Caco-2 (cell line): ENCODE results near the gene PCBP3. TPM values are rescaled to one million over a fixed set of nuclear protein-coding genes. Genes with fewer than 3 reads are reported as not detected.

Experiments
- BruUV-seq: library from RNA; stranded (reverse); fragments of 400-500 nt; replicated peaks from 2 replicates; lab custom pipeline; 2021; lab: Mats Ljungman, UMichigan
- CTCF ChIA-PET: fragments of 300-600 bp; sonication (Branson Sonifier 250); formaldehyde crosslinking; loops from one replicate; lab custom pipeline; 2022; ENCODE audit warnings: antibody characterized with exemption; lab: Charles Lee
- POLR2A ChIA-PET: fragments of 300-600 bp; sonication (Branson Sonifier 250); formaldehyde crosslinking; loops from one replicate; lab custom pipeline; 2022; ENCODE audit warnings: antibody characterized with exemption; lab: Charles Lee
- DNase-seq, 2 experiments: peaks; one replicate each; pipeline versions ENCODE4 v3.0.0 to v3.0.0-alpha.2; 2020 to 2022
- H3K27me3 ChIP-seq: replicated peaks from 2 replicates; pipeline ENCODE4 v1.6.0; 2011; ENCODE audit warnings: low read length; ENCODE audit not compliant: control insufficient read depth, insufficient read depth
- H3K36me3 ChIP-seq: 2 replicates; pipeline ENCODE4 v1.5.1; 2011; ENCODE audit warnings: low read length; ENCODE audit not compliant: control insufficient read depth, insufficient read depth
- H3K4me1 ChIP-seq: fragments of 250-450 bp; sonication (Bioruptor Pico); 2 replicates; pipeline ENCODE4 v1.5.1; 2020; ENCODE audit warnings: mild to moderate bottlenecking
- H3K4me3 ChIP-seq: 2 replicates; pipeline ENCODE4 v1.5.1; 2011; ENCODE audit warnings: low read depth, mild to moderate bottlenecking, control low read depth, low read length
- H3K9me3 ChIP-seq: fragments of 250-450 bp; sonication (Bioruptor Pico); 2 replicates; pipeline ENCODE4 v1.5.1; 2020; ENCODE audit warnings: mild to moderate bottlenecking, moderate library complexity
- H3K27ac Mint-ChIP-seq: one replicate; pipeline ENCODE4 v1.8.0; 2022; ENCODE audit warnings: mixed read lengths; ENCODE audit not compliant: unreplicated experiment
- H3K27me3 Mint-ChIP-seq: one replicate; pipeline ENCODE4 v1.8.0; 2022; ENCODE audit warnings: mixed read lengths; ENCODE audit not compliant: insufficient read depth, unreplicated experiment
- H3K36me3 Mint-ChIP-seq: one replicate; pipeline ENCODE4 v1.8.0; 2022; ENCODE audit warnings: mild to moderate bottlenecking, mixed read lengths; ENCODE audit not compliant: insufficient read depth, unreplicated experiment
- H3K4me1 Mint-ChIP-seq: one replicate; pipeline ENCODE4 v1.8.0; 2022; ENCODE audit warnings: low read depth, mixed read lengths; ENCODE audit not compliant: unreplicated experiment
- H3K4me3 Mint-ChIP-seq: one replicate; pipeline ENCODE4 v1.8.0; 2022; ENCODE audit warnings: mild to moderate bottlenecking, moderate library complexity, mixed read lengths; ENCODE audit not compliant: unreplicated experiment
- H3K9me3 Mint-ChIP-seq: one replicate; pipeline ENCODE4 v1.8.0; 2022; ENCODE audit warnings: mixed read lengths; ENCODE audit not compliant: unreplicated experiment
- intact Hi-C: fragments of 100-400 bp; cut with micrococcal nuclease; formaldehyde crosslinking; loops from one replicate; pipeline ENCODE4 v1.10.0; 2022; ENCODE audit not compliant: unreplicated experiment
- total RNA-seq: library from RNA; stranded (reverse); gene quantifications from 2 replicates; pipeline ENCODE4 v1.2.3, GENCODE V29; 2022
- TF ChIP-seq, protein P1 (sequence below), 2 experiments: fragments of 200-600 bp in 1 of 2; IDR thresholded peaks; 1 replicate in 1 of 2; 2 replicates in 1 of 2; pipeline versions ENCODE4 v1.5.1 to v1.8.0; 2011 to 2022; ENCODE audit warnings: antibody characterized with exemption in 1 of 2, control low read depth in 1 of 2, inconsistent platforms in 1 of 2, low read depth in 1 of 2, low read length in 1 of 2, mild to moderate bottlenecking in 1 of 2, moderate library complexity in 1 of 2; ENCODE audit not compliant: insufficient read depth in 1 of 2, severe bottlenecking in 1 of 2, unreplicated experiment in 1 of 2

Gene PCBP3
- total RNA-seq, 1 experiment from 2014 or later, result 0.75 TPM

DNA sequence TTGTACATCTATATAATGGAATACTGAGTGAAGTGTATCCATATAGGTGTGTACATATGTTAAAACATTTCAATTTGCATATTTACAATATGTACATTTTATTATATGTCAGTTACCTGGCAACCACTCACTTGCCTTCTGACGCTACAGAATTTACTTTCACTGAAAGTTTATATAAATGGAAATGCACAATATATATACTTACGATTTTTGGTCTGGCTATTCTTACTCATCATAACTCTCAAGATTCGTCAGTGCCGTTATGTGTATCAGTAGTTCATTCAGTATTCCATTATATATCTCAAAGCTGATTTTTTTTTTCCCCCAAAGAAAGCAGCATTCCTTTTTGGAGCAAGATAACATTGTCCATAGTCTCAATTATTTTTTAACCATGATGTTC is 138.2 kb downstream of the PCBP3 start:
- H3K36me3 ChIP-seq, result no peaks in the 10 kb centered on the region
- ChIA-PET CTCF (no interaction called here), POLR2A (no interaction called here)
- no TSS peak for BruUV-seq
- H3K27me3 ChIP-seq, result no peaks in the 10 kb centered on the region
- peaks cover 16% of the 10 kb centered on the region for H3K27me3 Mint-ChIP-seq
- intact Hi-C loops, result no loop called here
- peaks cover 17% of the 10 kb centered on the region for H3K9me3 Mint-ChIP-seq
- H3K4me1 ChIP-seq, result no peaks in the 10 kb centered on the region
- no peak overlapping the region for H3K4me3 Mint-ChIP-seq
- TF ChIP-seq, protein P1, sequence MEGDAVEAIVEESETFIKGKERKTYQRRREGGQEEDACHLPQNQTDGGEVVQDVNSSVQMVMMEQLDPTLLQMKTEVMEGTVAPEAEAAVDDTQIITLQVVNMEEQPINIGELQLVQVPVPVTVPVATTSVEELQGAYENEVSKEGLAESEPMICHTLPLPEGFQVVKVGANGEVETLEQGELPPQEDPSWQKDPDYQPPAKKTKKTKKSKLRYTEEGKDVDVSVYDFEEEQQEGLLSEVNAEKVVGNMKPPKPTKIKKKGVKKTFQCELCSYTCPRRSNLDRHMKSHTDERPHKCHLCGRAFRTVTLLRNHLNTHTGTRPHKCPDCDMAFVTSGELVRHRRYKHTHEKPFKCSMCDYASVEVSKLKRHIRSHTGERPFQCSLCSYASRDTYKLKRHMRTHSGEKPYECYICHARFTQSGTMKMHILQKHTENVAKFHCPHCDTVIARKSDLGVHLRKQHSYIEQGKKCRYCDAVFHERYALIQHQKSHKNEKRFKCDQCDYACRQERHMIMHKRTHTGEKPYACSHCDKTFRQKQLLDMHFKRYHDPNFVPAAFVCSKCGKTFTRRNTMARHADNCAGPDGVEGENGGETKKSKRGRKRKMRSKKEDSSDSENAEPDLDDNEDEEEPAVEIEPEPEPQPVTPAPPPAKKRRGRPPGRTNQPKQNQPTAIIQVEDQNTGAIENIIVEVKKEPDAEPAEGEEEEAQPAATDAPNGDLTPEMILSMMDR (IDR thresholded peaks at IDR 0.05; ENCODE audit: insufficient read depth in 1 of 2, low read depth in 1 of 2, low read length in 1 of 2, severe bottlenecking in 1 of 2, unreplicated experiment in 1 of 2), result no peak
- H3K9me3 ChIP-seq, result peaks cover 5% of the 10 kb centered on the region
- no peak overlapping the region for H3K27ac Mint-ChIP-seq
- no peaks in the 10 kb centered on the region for H3K4me1 Mint-ChIP-seq
- DNase-seq, result no peak
- H3K36me3 Mint-ChIP-seq, result no peaks in the 10 kb centered on the region
- H3K4me3 ChIP-seq, result no peak overlapping the region

DNA sequence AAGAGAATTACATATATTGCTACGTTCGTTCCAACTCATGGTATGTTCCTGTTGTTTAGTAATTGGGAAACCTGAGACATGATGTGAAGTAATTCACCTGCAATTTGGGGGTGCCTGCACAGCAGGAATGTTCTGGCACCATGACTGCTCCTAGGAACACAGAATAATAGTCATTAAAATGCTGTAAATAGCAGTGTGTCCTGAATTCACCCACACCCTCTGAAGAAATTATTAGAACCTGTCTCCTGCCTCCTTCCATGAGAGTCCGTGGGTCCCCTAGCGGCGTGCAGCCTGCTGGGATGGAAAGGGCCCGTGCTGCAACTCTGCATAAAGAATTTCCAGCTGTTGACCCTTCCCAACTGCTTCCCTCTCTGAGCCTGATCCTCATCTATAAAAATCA is 143.1 kb downstream of the PCBP3 start:
- no peaks in the 10 kb centered on the region for H3K4me1 ChIP-seq
- Mint-ChIP-seq H3K27me3 (peaks cover 28% of the 10 kb centered on the region), H3K9me3 (no peaks in the 10 kb centered on the region), H3K4me3 (no peak overlapping the region), H3K27ac (no peak overlapping the region), H3K4me1 (no peaks in the 10 kb centered on the region), H3K36me3 (no peaks in the 10 kb centered on the region)
- TF ChIP-seq, protein P1 (IDR thresholded peaks at IDR 0.05; ENCODE audit: insufficient read depth in 1 of 2, low read depth in 1 of 2, low read length in 1 of 2, severe bottlenecking in 1 of 2, unreplicated experiment in 1 of 2), result no peak
- CTCF ChIA-PET, result no interaction called here
- no peak overlapping the region for H3K4me3 ChIP-seq
- POLR2A ChIA-PET, result no interaction called here
- DNase-seq, result no peak
- intact Hi-C loops, result no loop called here
- no peaks in the 10 kb centered on the region; the same call in 1 of the 2 replicates for H3K27me3 ChIP-seq
- BruUV-seq, result no TSS peak
- no peaks in the 10 kb centered on the region for H3K36me3 ChIP-seq
- H3K9me3 ChIP-seq, result no peaks in the 10 kb centered on the region

DNA sequence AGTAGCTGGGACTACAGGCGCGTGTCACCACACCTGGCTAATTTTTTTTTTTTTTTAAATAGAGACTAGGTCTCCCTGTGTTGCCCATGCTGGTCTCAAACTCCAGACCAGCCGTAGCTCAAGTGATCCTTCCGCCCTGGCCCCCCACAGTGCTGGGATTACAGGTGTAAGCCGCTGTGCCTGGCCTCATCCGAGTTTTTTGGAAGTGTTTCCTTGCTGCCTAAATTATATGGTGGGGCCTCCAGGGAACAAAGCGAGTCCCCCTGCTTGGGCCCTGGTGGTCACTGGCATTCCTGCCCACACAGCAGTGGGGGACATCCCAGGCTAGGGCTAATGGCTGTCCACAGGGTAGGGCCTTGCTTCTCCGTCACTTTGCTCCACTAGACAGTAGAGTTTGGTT is 143.8 kb downstream of the PCBP3 start:
- H3K4me1 ChIP-seq, result no peaks in the 10 kb centered on the region
- ChIA-PET CTCF (no interaction called here), POLR2A (no interaction called here)
- H3K27me3 ChIP-seq, result no peaks in the 10 kb centered on the region; the same call in 1 of the 2 replicates
- Mint-ChIP-seq H3K9me3 (no peaks in the 10 kb centered on the region), H3K36me3 (no peaks in the 10 kb centered on the region), H3K4me3 (no peak overlapping the region), H3K4me1 (no peaks in the 10 kb centered on the region), H3K27me3 (peaks cover 26% of the 10 kb centered on the region), H3K27ac (no peak overlapping the region)
- no peak for DNase-seq
- no TSS peak for BruUV-seq
- no peak overlapping the region for H3K4me3 ChIP-seq
- H3K36me3 ChIP-seq, result no peaks in the 10 kb centered on the region
- TF ChIP-seq, protein P1 (IDR thresholded peaks at IDR 0.05; ENCODE audit: insufficient read depth in 1 of 2, low read depth in 1 of 2, low read length in 1 of 2, severe bottlenecking in 1 of 2, unreplicated experiment in 1 of 2), result no peak
- no peaks in the 10 kb centered on the region for H3K9me3 ChIP-seq
- intact Hi-C loops, result no loop called here
